OCI-LY3 (cell line): ENCODE data around the gene NAT10.

Experiments
- H2AFZ ChIP-seq: fragments of 200-600, 300-600 bp; shearing (Covaris generic); 2 replicates; pipeline ENCODE4 v1.6.0; 2014; ENCODE audit warnings: antibody characterized with exemption, low read depth, low read length
- H3K27ac ChIP-seq: fragments of 200-600, 300-600 bp; sonication (generic); 2 replicates; pipeline ENCODE4 v1.5.1; 2014; ENCODE audit warnings: mild to moderate bottlenecking, low read length, moderate library complexity, mixed read lengths
- H3K27me3 ChIP-seq: fragments of 200-600, 300-600 bp; sonication (generic); 2 replicates; pipeline ENCODE4 v1.6.1; 2014; ENCODE audit warnings: low read depth, low read length, mixed read lengths
- H3K36me3 ChIP-seq: fragments of 200-600, 300-600 bp; sonication (generic); replicated peaks from 2 replicates; pipeline ENCODE3; 2014; ENCODE audit warnings: low read depth, low read length, mixed read lengths
- H3K4me1 ChIP-seq: fragments of 300-600, 200-600 bp; sonication (generic); 2 replicates; pipeline ENCODE4 v1.6.1; 2014; ENCODE audit warnings: low read length, mixed read lengths
- H3K4me2 ChIP-seq: fragments of 200-600, 300-600 bp; sonication (generic); 2 replicates; pipeline ENCODE4 v1.6.1; 2014; ENCODE audit warnings: low read length, mixed read lengths
- H3K4me3 ChIP-seq: fragments of 300-600, 200-600 bp; sonication (generic); 2 replicates; pipeline ENCODE4 v1.5.1; 2014; ENCODE audit warnings: antibody characterized with exemption, mild to moderate bottlenecking, low read length, moderate library complexity
- H3K79me2 ChIP-seq: fragments of 300-600, 200-600 bp; shearing (Covaris generic); 2 replicates; pipeline ENCODE4 v1.6.1; 2014; ENCODE audit warnings: mild to moderate bottlenecking, low read length, mixed read lengths
- H3K9ac ChIP-seq: fragments of 300-600, 200-600 bp; shearing (Covaris generic); 2 replicates; pipeline ENCODE4 v1.6.0; 2014; ENCODE audit warnings: mild to moderate bottlenecking, low read length, moderate library complexity
- H3K9me3 ChIP-seq: fragments of 200-600, 300-600 bp; shearing (Covaris generic); 2 replicates; pipeline ENCODE4 v1.6.1; 2014; ENCODE audit warnings: low read length, mixed read lengths; ENCODE audit not compliant: insufficient read depth
- H4K20me1 ChIP-seq: fragments of 200-600, 300-600 bp; sonication (generic); 2 replicates; pipeline ENCODE4 v1.6.1; 2016; ENCODE audit warnings: low read length, mixed read lengths; ENCODE audit not compliant: insufficient read depth
- EZH2phosphoT487 ChIP-seq: fragments of 200-600 bp; shearing (Covaris generic); IDR thresholded peaks from 2 replicates; pipeline ENCODE4 v1.6.1; 2018; ENCODE audit warnings: antibody characterized with exemption, mixed run types, low read depth
- TF ChIP-seq, protein P1 (sequence below): fragments of 200-600, 300-600 bp; sonication (generic); IDR thresholded peaks from 2 replicates; pipeline ENCODE4 v1.5.1; 2014; ENCODE audit warnings: antibody characterized with exemption, low read length, low read depth

NAT10 gene

GRCh38 chr11:34185926-34186841 lies 80.8 kb downstream of the NAT10 start:
- no peak overlapping the region for H3K9ac ChIP-seq
- H3K9me3 ChIP-seq: no peaks in the 10 kb centered on the region
- H3K4me3 ChIP-seq: no peak overlapping the region
- TF ChIP-seq, protein P1, sequence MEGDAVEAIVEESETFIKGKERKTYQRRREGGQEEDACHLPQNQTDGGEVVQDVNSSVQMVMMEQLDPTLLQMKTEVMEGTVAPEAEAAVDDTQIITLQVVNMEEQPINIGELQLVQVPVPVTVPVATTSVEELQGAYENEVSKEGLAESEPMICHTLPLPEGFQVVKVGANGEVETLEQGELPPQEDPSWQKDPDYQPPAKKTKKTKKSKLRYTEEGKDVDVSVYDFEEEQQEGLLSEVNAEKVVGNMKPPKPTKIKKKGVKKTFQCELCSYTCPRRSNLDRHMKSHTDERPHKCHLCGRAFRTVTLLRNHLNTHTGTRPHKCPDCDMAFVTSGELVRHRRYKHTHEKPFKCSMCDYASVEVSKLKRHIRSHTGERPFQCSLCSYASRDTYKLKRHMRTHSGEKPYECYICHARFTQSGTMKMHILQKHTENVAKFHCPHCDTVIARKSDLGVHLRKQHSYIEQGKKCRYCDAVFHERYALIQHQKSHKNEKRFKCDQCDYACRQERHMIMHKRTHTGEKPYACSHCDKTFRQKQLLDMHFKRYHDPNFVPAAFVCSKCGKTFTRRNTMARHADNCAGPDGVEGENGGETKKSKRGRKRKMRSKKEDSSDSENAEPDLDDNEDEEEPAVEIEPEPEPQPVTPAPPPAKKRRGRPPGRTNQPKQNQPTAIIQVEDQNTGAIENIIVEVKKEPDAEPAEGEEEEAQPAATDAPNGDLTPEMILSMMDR: no peak
- H3K4me2 ChIP-seq: no peak overlapping the region
- no peaks in the 10 kb centered on the region for H4K20me1 ChIP-seq
- no peak overlapping the region for H3K27ac ChIP-seq
- H3K27me3 ChIP-seq: no peaks in the 10 kb centered on the region
- no peak overlapping the region for H2AFZ ChIP-seq
- peaks cover 41% of the 10 kb centered on the region for H3K4me1 ChIP-seq
- peaks cover 6% of the 10 kb centered on the region; the same call in 1 of the 2 replicates for H3K79me2 ChIP-seq
- peaks cover 7% of the 10 kb centered on the region for H3K36me3 ChIP-seq

- Histone ChIP-seq H3K79me2 (no peaks in the 10 kb centered on the region), H4K20me1 (no peaks in the 10 kb centered on the region), H2AFZ (no peak overlapping the region), H3K27ac (no peak overlapping the region), H3K9ac (no peak overlapping the region), H3K4me3 (no peak overlapping the region), H3K4me2 (no peak overlapping the region), H3K9me3 (no peaks in the 10 kb centered on the region), H3K27me3 (no peaks in the 10 kb centered on the region), H3K36me3 (peaks cover 4% of the 10 kb centered on the region), H3K4me1 (peaks cover 23% of the 10 kb centered on the region)
- TF ChIP-seq, protein P1: no peak
- TF ChIP-seq EZH2phosphoT487: no peak
These were observed 82.8 kb downstream of the NAT10 start for GRCh38 chr11:34188181-34188580.

- H2AFZ ChIP-seq: no peak overlapping the region
- no peak overlapping the region for H3K4me3 ChIP-seq
- TF ChIP-seq, protein P1: no peak
- no peak for TF ChIP-seq EZH2phosphoT487
- H3K79me2 ChIP-seq: no peaks in the 10 kb centered on the region
- no peak overlapping the region for H3K4me2 ChIP-seq
- H4K20me1 ChIP-seq: no peaks in the 10 kb centered on the region
- no peaks in the 10 kb centered on the region for H3K9me3 ChIP-seq
- H3K36me3 ChIP-seq: no peaks in the 10 kb centered on the region
- no peaks in the 10 kb centered on the region for H3K27me3 ChIP-seq
- peaks cover 20% of the 10 kb centered on the region for H3K4me1 ChIP-seq
- no peak overlapping the region for H3K9ac ChIP-seq
- no peak overlapping the region for H3K27ac ChIP-seq
These were observed 83.8 kb downstream of the NAT10 start for GRCh38 chr11:34189191-34189590.

DNA sequence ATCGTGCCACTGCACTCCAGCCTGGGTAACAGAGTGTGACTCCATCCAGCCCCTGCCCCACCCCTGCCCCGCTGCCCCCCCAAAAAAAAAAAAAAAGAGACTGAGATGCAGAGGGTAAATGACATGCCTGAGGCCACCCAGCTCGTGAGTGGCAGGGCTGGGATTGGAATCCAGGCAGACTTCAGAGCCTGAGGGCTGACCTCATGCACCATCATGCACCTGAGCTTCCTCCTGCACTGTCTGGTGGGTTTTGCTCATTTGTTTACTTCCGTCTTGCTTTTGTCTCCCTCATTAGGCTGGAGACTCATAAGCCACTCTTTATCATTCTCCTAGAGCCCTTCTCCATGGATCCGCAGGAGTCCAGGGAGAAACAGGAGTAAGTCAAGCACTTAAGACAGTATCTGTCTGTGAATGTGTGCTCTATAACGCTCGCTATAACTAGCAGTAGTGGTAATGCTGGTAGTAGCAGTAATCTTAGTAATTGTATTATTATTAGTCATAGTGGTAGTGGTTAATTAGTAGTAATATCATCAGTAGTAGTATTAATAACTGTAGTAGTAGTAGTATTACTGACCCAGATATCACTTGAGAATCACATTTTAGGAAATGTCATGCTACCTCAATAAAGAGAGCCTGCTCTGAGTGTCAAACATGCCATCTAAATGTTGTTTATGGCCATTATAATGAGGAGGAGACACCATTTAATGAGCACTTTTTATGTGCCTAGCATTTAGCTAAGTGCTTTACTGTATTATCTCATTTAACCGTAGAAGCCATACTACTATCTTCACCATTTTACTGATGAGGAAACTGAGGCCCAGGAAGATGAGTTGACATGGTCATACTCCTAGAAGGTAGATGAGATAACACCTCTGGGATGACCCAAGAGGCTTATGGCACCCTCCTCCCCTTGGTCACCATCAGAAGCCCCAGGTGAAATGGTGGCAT lies 85.0 kb downstream of the NAT10 start:
- H3K4me1 ChIP-seq: peaks cover 14% of the 10 kb centered on the region
- H4K20me1 ChIP-seq: no peaks in the 10 kb centered on the region
- no peak overlapping the region for H2AFZ ChIP-seq
- TF ChIP-seq, protein P1: no peak
- TF ChIP-seq EZH2phosphoT487: no peak
- H3K9me3 ChIP-seq: no peaks in the 10 kb centered on the region
- H3K4me2 ChIP-seq: peak overlapping the region; percentile 13; the same call in 1 of the 2 replicates
- H3K79me2 ChIP-seq: no peaks in the 10 kb centered on the region
- H3K9ac ChIP-seq: no peak overlapping the region
- no peaks in the 10 kb centered on the region for H3K27me3 ChIP-seq
- no peak overlapping the region for H3K27ac ChIP-seq
- no peak overlapping the region for H3K4me3 ChIP-seq
- H3K36me3 ChIP-seq: no peaks in the 10 kb centered on the region
